ENCODE measurements around the gene CEP19.

Gene CEP19

GRCh38 chr3:196689941-196690660 is 21.9 kb downstream of the CEP19 start:
- H3K9me3 ChIP-seq (ENCODE audit: severe bottlenecking): no peaks in the 10 kb centered on the region
- ATAC-seq (ENCODE audit: low read depth) (no peak), DNase-seq (ENCODE audit: low spot score) (no peak)
- no peak overlapping the region for H3K27ac ChIP-seq (ENCODE audit: poor library complexity, severe bottlenecking)
- peaks cover 9% of the 10 kb centered on the region for H3K4me1 ChIP-seq (ENCODE audit: insufficient read depth, poor library complexity, severe bottlenecking)
- no peaks in the 10 kb centered on the region for H3K27me3 ChIP-seq (ENCODE audit: insufficient read depth, poor library complexity, severe bottlenecking)
- H3K36me3 ChIP-seq (ENCODE audit: low read depth): no peaks in the 10 kb centered on the region
- no peak for TF ChIP-seq CTCF (IDR thresholded peaks at IDR 0.05; ENCODE audit: poor library complexity, severe bottlenecking)
- no peak overlapping the region for H3K4me3 ChIP-seq (ENCODE audit: severe bottlenecking)

- H3K27ac ChIP-seq (ENCODE audit: poor library complexity, severe bottlenecking): peak overlapping the region; percentile 2
These were observed 23.7 kb downstream of the CEP19 start for GRCh38 chr3:196688349-196688748.

GRCh38 chr3:196686436-196686835 is 25.6 kb downstream of the CEP19 start:
- Histone ChIP-seq H3K4me3 (ENCODE audit: severe bottlenecking) (no peak overlapping the region), H3K36me3 (ENCODE audit: low read depth) (no peaks in the 10 kb centered on the region), H3K27me3 (ENCODE audit: insufficient read depth, poor library complexity, severe bottlenecking) (no peaks in the 10 kb centered on the region), H3K4me1 (ENCODE audit: insufficient read depth, poor library complexity, severe bottlenecking) (peaks cover 9% of the 10 kb centered on the region), H3K9me3 (ENCODE audit: severe bottlenecking) (no peaks in the 10 kb centered on the region), H3K27ac (ENCODE audit: poor library complexity, severe bottlenecking) (no peak overlapping the region)
- no peak for ATAC-seq (ENCODE audit: low read depth)
- no peak for TF ChIP-seq CTCF (IDR thresholded peaks at IDR 0.05; ENCODE audit: poor library complexity, severe bottlenecking)
- no peak for DNase-seq (ENCODE audit: low spot score)

More at GRCh38 chr3:196688349-196688748, 23.7 kb downstream of the CEP19 start:
- Histone ChIP-seq H3K27me3 (ENCODE audit: insufficient read depth, poor library complexity, severe bottlenecking) (no peaks in the 10 kb centered on the region), H3K4me3 (ENCODE audit: severe bottlenecking) (no peak overlapping the region), H3K36me3 (ENCODE audit: low read depth) (no peaks in the 10 kb centered on the region), H3K9me3 (ENCODE audit: severe bottlenecking) (no peaks in the 10 kb centered on the region), H3K4me1 (ENCODE audit: insufficient read depth, poor library complexity, severe bottlenecking) (peaks cover 9% of the 10 kb centered on the region)
- TF ChIP-seq CTCF (IDR thresholded peaks at IDR 0.05; ENCODE audit: poor library complexity, severe bottlenecking): no peak
- ATAC-seq (ENCODE audit: low read depth) (peak; percentile 71), DNase-seq (ENCODE audit: low spot score) (no peak)

GRCh38 chr3:196684548-196685407 is 27.3 kb downstream of the CEP19 start:
- ATAC-seq (ENCODE audit: low read depth) (peak; percentile 57; the same call in 2 of the 3 replicates), DNase-seq (ENCODE audit: low spot score) (no peak)
- H3K36me3 ChIP-seq (ENCODE audit: low read depth): no peaks in the 10 kb centered on the region
- H3K4me1 ChIP-seq (ENCODE audit: insufficient read depth, poor library complexity, severe bottlenecking): peaks cover 9% of the 10 kb centered on the region
- H3K4me3 ChIP-seq (ENCODE audit: severe bottlenecking): no peak overlapping the region
- no peaks in the 10 kb centered on the region for H3K27me3 ChIP-seq (ENCODE audit: insufficient read depth, poor library complexity, severe bottlenecking)
- no peaks in the 10 kb centered on the region for H3K9me3 ChIP-seq (ENCODE audit: severe bottlenecking)
- TF ChIP-seq CTCF (IDR thresholded peaks at IDR 0.05; ENCODE audit: poor library complexity, severe bottlenecking): peak; percentile 88
- no peak overlapping the region for H3K27ac ChIP-seq (ENCODE audit: poor library complexity, severe bottlenecking)
